ENCODE data around the gene CERS1. TPM values are rescaled to one million over a fixed set of nuclear protein-coding genes. Genes with fewer than 3 reads are reported as not detected.

Gene CERS1
- total RNA-seq, 1 experiment from 2014 or later: 0.96 TPM

DNA sequence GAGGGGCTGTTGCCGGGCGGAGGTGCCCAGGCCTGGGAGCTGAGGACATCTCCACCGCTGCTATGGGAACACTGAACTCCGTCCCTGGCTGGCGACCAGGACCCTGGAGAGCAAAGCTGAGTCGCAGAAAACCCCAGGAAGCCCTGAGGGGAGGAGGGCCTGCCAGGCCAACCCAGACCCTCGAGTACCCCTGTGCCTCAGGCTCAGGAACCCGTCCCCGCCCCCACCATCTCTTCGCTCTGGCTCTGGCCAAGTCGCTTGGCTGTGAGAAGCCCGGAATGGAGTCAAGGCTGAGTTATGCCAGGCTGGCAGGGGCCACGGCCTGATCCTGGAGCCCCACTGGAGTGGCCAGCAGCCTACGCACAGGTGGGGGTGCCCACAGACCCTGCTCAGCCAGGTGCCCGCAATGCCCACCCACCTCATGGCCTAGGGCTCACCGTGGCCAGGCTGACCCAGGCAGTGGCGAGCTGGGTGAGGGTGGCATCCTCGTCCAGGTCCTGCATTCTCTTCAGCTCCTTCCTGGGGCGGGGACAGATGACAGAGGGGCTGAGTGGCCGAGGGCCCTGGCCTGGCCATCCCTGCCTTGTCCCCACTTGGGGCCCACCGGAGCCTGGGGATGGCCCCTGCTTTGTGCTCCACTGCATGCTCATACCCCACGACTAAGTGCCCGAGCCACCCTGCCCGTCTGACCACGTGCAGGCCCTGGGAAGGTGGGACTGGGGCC, 8.5 kb upstream of the CERS1 start:
- H3K27me3 ChIP-seq (ENCODE audit: insufficient read depth, low read length): no peaks in the 10 kb centered on the region
- ChIA-PET POLR2A (no interaction called here), RAD21 (ENCODE audit: low non-redundant PET in 1 of 2, low total read pairs in 2 of 2, uncharacterized antibody in 2 of 2, unreplicated experiment in 2 of 2) (no interaction called here), CTCF (no interaction called here)
- H3K9me3 ChIP-seq (ENCODE audit: control insufficient read depth in 1 of 2, insufficient read depth in 1 of 2, low read depth in 1 of 2, low read length in 2 of 2): no peaks in the 10 kb centered on the region
- TF ChIP-seq EZH2 (IDR thresholded peaks at IDR 0.05) (no peak), SRF (IDR thresholded peaks at IDR 0.05; ENCODE audit: low read depth) (no peak), TCF7L2 (IDR thresholded peaks at IDR 0.05; ENCODE audit: borderline replicate concordance, extremely low read depth, insufficient read depth, insufficient read length) (no peak), ZFX (IDR thresholded peaks at IDR 0.05) (no peak), REST (IDR thresholded peaks at IDR 0.05; ENCODE audit: low read depth) (no peak), EZH2phosphoT487 (IDR thresholded peaks at IDR 0.05; ENCODE audit: borderline replicate concordance) (no peak), JUND (IDR thresholded peaks at IDR 0.05) (no peak), SIN3A (IDR thresholded peaks at IDR 0.05; ENCODE audit: low read depth) (no peak), RAD21 (IDR thresholded peaks at IDR 0.05; ENCODE audit: low read depth) (no peak), CBX3 (IDR thresholded peaks at IDR 0.05; ENCODE audit: low read depth) (no peak)
- TF ChIP-seq, protein P1, sequence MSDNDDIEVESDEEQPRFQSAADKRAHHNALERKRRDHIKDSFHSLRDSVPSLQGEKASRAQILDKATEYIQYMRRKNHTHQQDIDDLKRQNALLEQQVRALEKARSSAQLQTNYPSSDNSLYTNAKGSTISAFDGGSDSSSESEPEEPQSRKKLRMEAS (IDR thresholded peaks at IDR 0.05): no peak
- TF ChIP-seq, protein P2, sequence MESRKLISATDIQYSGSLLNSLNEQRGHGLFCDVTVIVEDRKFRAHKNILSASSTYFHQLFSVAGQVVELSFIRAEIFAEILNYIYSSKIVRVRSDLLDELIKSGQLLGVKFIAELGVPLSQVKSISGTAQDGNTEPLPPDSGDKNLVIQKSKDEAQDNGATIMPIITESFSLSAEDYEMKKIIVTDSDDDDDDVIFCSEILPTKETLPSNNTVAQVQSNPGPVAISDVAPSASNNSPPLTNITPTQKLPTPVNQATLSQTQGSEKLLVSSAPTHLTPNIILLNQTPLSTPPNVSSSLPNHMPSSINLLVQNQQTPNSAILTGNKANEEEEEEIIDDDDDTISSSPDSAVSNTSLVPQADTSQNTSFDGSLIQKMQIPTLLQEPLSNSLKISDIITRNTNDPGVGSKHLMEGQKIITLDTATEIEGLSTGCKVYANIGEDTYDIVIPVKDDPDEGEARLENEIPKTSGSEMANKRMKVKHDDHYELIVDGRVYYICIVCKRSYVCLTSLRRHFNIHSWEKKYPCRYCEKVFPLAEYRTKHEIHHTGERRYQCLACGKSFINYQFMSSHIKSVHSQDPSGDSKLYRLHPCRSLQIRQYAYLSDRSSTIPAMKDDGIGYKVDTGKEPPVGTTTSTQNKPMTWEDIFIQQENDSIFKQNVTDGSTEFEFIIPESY (IDR thresholded peaks at IDR 0.05; ENCODE audit: extremely low read depth, insufficient replicate concordance, low read length): no peak
- DNase-seq (ENCODE audit: low read depth, low spot score) (no peak), ATAC-seq (no peak)
- H3K4me1 ChIP-seq (ENCODE audit: control insufficient read depth in 1 of 2, insufficient read depth in 2 of 2, low read length in 2 of 2): no peaks in the 10 kb centered on the region
- H3K79me2 ChIP-seq (ENCODE audit: insufficient read depth, low read length): no peaks in the 10 kb centered on the region
- H3K27ac ChIP-seq (ENCODE audit: low read depth, low read length): no peak overlapping the region
- no peaks in the 10 kb centered on the region for H4K20me1 ChIP-seq (ENCODE audit: insufficient read depth)
- no peak overlapping the region for H2AFZ ChIP-seq (ENCODE audit: low read depth, low read length, poor library complexity, severe bottlenecking)
- BruUV-seq (replicated peaks): no TSS peak
- H3K9me2 ChIP-seq (ENCODE audit: insufficient read depth): no peaks in the 10 kb centered on the region
- no peak overlapping the region for H3K4me3 ChIP-seq (replicated peaks in 1 of 2; ENCODE audit: low read depth in 1 of 2, low read length in 2 of 2)
- no peak overlapping the region for H3K4me2 ChIP-seq (ENCODE audit: low read length)
- H3K36me3 ChIP-seq (ENCODE audit: control insufficient read depth in 1 of 2, insufficient read depth in 2 of 2, low read length in 2 of 2): peaks cover 0 to 9% of the 10 kb centered on the region in 2 experiments; a peak in 3 of 4 replicates
- intact Hi-C loops (cut with micrococcal nuclease): no loop called here
- H3K9ac ChIP-seq (ENCODE audit: low read length): no peak overlapping the region

Measured in HCT116 (cell line).